A673 (cell line): Measurements from ENCODE around the gene EGLN2.

ENCODE experiments used
- CTCF ChIP-seq: fragments of 300-800, 200-600 bp; sonication (generic); conservative IDR thresholded peaks from 2 replicates; pipeline ENCODE4 v1.5.1; 2017; ENCODE audit warnings: low read depth, mild to moderate bottlenecking, antibody characterized with exemption, low read length, moderate library complexity, mixed read lengths
- EZH2 ChIP-seq: fragments of 200-600 bp; sonication (generic); IDR thresholded peaks from 2 replicates; pipeline ENCODE4 v1.6.1; 2017; ENCODE audit warnings: borderline replicate concordance, low read depth, mild to moderate bottlenecking, mixed read lengths, antibody characterized with exemption, low read length; ENCODE audit not compliant: poor library complexity, severe bottlenecking

GRCh38 chr19:40762754-40763470, 36.1 kb upstream of the EGLN2 start:
- TF ChIP-seq CTCF (no peak), EZH2 (no peak)
